K562 (cell line): ENCODE measurements around the gene SLC4A2. TPM values are rescaled to one million over a fixed set of nuclear protein-coding genes. Genes with fewer than 3 reads are reported as not detected.
A peak's percentile ranks its signal among the peaks of the same experiment; 100 is the strongest.

ENCODE experiments used
- CCAR2 ChIP-seq: fragments of 200-400 bp; formaldehyde crosslinking; IDR thresholded peaks from 2 replicates; pipeline ENCODE4 v1.6.1; 2017; ENCODE audit warnings: mild to moderate bottlenecking, low read depth, low read length
- COPS2 ChIP-seq: fragments of 450-650 bp; conservative IDR thresholded peaks from 2 replicates; pipeline ENCODE4 v1.6.1; 2016; ENCODE audit warnings: mild to moderate bottlenecking, moderate library complexity
- E2F3 ChIP-seq: fragments of 250-450 bp; sonication (Bioruptor Pico); IDR thresholded peaks from 2 replicates; pipeline ENCODE4 v1.4.0; 2020; ENCODE audit warnings: mild to moderate bottlenecking
- ELF4 ChIP-seq: fragments of 450-650 bp; formaldehyde crosslinking; IDR thresholded peaks from 2 replicates; pipeline ENCODE4 v1.4.0; 2022; ENCODE audit warnings: missing genetic modification characterization
- HNRNPK ChIP-seq: fragments of 200-400 bp; formaldehyde crosslinking; IDR thresholded peaks from one replicate; pipeline ENCODE4 v1.6.1; 2018; ENCODE audit warnings: mild to moderate bottlenecking, low read depth, low read length; ENCODE audit not compliant: poor library complexity, severe bottlenecking
- MTA2 ChIP-seq: fragments of 450-650 bp; IDR thresholded peaks from 2 replicates; pipeline ENCODE4 v1.6.1; 2016; ENCODE audit warnings: low read depth
- MTF1 ChIP-seq: fragments of 250-450 bp; sonication (Bioruptor Pico); IDR thresholded peaks from 2 replicates; pipeline ENCODE4 v1.9.0; 2021; ENCODE audit warnings: moderate library complexity, mild to moderate bottlenecking, inconsistent platforms, borderline replicate concordance
- NCOA1 ChIP-seq: fragments of 450-650 bp; IDR thresholded peaks from 2 replicates; pipeline ENCODE4 v1.6.1; 2016; ENCODE audit warnings: low read depth
- NR2F6 ChIP-seq: fragments of 450-650 bp; formaldehyde crosslinking; IDR thresholded peaks from 2 replicates; pipeline ENCODE4 v1.4.0; 2020; ENCODE audit warnings: mild to moderate bottlenecking
- SMAD1 ChIP-seq: fragments of 150-350 bp; IDR thresholded peaks from 2 replicates; pipeline ENCODE4 v1.6.1; 2014; ENCODE audit warnings: low read length, low read depth; ENCODE audit not compliant: partially characterized antibody
- TAF7 ChIP-seq: fragments of 450-650 bp; IDR thresholded peaks from 2 replicates; pipeline ENCODE4 v1.6.1; 2016; ENCODE audit warnings: missing genetic modification characterization, missing compliant biosample characterization
- TEAD2 ChIP-seq: fragments of 450-650 bp; IDR thresholded peaks from 2 replicates; pipeline ENCODE4 v1.6.1; 2016; ENCODE audit warnings: missing genetic modification characterization, control low read depth, missing compliant biosample characterization
- TRIM28 ChIP-seq: fragments of 450-650 bp; IDR thresholded peaks from 2 replicates; pipeline ENCODE4 v1.6.1; 2017
- ZHX1 ChIP-seq: fragments of 150-350 bp; conservative IDR thresholded peaks from 2 replicates; pipeline ENCODE4 v1.6.1; 2014; ENCODE audit warnings: low read length
- ZNF24 ChIP-seq: fragments of 450-650 bp; IDR thresholded peaks from 2 replicates; pipeline ENCODE4 v1.6.1; 2016
- ZNF282 ChIP-seq: sonication (generic); formaldehyde crosslinking; IDR thresholded peaks from 2 replicates; pipeline ENCODE4 v1.8.1; 2023; ENCODE audit warnings: missing genetic modification reagents
- ZNF318 ChIP-seq, 2 experiments: fragments of 450-650 bp; IDR thresholded peaks; 2 replicates each; pipeline ENCODE4 v1.6.1; 2016; ENCODE audit warnings: mild to moderate bottlenecking in 2 of 2, borderline replicate concordance in 1 of 2, low read depth in 1 of 2, moderate library complexity in 1 of 2
- ZNF76 ChIP-seq: fragments of 250-450 bp; sonication (Bioruptor Pico); IDR thresholded peaks from 2 replicates; pipeline ENCODE4 v1.4.0; 2020; ENCODE audit warnings: mild to moderate bottlenecking, moderate library complexity, borderline replicate concordance
- polyA plus RNA-seq, 8 experiments: library from polyadenylated mRNA; depleted of rRNA in 4 of 8; stranded (reverse) in 5 of 8; unstranded in 3 of 8; fragments of >200 nt; fragmentation: Nextera tagmentation in 2 of 8; fragmentation: Illumina TruSeq in 1 of 8; extraction: Ambion mirVana in 2 of 8; extraction: Trizol in 1 of 8; gene quantifications; 2 replicates each; pipeline versions ENCODE4 v1.2.1 to v1.2.3, GENCODE V29; 2011 to 2014; ENCODE audit warnings: inconsistent platforms in 1 of 8, missing spikeins in 1 of 8
- total RNA-seq, 7 experiments: library from RNA; depleted of rRNA in 6 of 7; stranded (reverse); fragments of >200 nt in 6 of 7; fragmentation: Illumina TruSeq in 2 of 7; extraction: Trizol in 2 of 7; gene quantifications; 2 replicates each; pipeline versions ENCODE4 v1.2.1 to v1.2.3, GENCODE V29; 2011 to 2021; ENCODE audit warnings: low replicate concordance in 1 of 7

The SLC4A2 gene
- total and polyA plus RNA-seq, 9 of the 15 experiments (the other 6 are each of a cell fraction or from before 2014, with no cell fraction given) = 11.4 to 375 (median 130) TPM

- TF ChIP-seq ZNF318 (IDR thresholded peaks at IDR 0.05; ENCODE audit: borderline replicate concordance in 1 of 2, low read depth in 1 of 2) (no peak), NR2F6 (0 out of 2 replicates have a peak, but pooled peaks have one; percentile 42), ZNF76 (CRISPR knock-in tag) (0 out of 2 replicates have a peak, but pooled peaks have one; percentile 29), HNRNPK (no peak), NCOA1 (no peak), MTF1 (CRISPR knock-in tag) (0 out of 2 replicates have a peak, but pooled peaks have one; percentile 26), ELF4 (no peak), ZNF282 (CRISPR knock-in tag) (no peak), CCAR2 (no peak), MTA2 (no peak), SMAD1 (no peak), E2F3 (CRISPR knock-in tag) (no peak), TEAD2 (tag) (no peak), ZHX1 (no peak), TRIM28 (no peak), COPS2 (no peak), ZNF24 (no peak), TAF7 (tag) (no peak)
Observed at GRCh38 chr7:151123158-151123821, 63.9 kb downstream of the SLC4A2 start (continued).
